ENCODE data around the gene C20orf204.
A peak's percentile ranks its signal among the peaks of the same experiment; 100 is the strongest.

The C20orf204 gene

GRCh38 chr20:64056889-64057627, 21.1 kb downstream of the C20orf204 start:
- no peak for DNase-seq

- DNase-seq, result no peak
Measured at GRCh38 chr20:64057628-64058498, 21.9 kb downstream of the C20orf204 start.

- no peak for DNase-seq
Measured at GRCh38 chr20:64058536-64058935, 22.6 kb downstream of the C20orf204 start.

GRCh38 chr20:64062276-64062595, 26.3 kb downstream of the C20orf204 start:
- DNase-seq, result no peak

- peak; percentile 89 for DNase-seq
Measured at GRCh38 chr20:64062596-64063388, 26.8 kb downstream of the C20orf204 start, which contains the start of gene TCEA2. Gene TCEA2 (plus strand): TSS chr20:64063198. CDS start chr20:64063313, 115 bp downstream.

- DNase-seq, result no peak
Measured at GRCh38 chr20:64063389-64064144, 27.6 kb downstream of the C20orf204 start.

GRCh38 chr20:64064145-64064698, 28.2 kb downstream of the C20orf204 start:
- no peak for DNase-seq

- no peak for DNase-seq
Measured at GRCh38 chr20:64065062-64065973, 29.3 kb downstream of the C20orf204 start.

GRCh38 chr20:64065974-64066343, 30.0 kb downstream of the C20orf204 start:
- DNase-seq, result no peak

- no peak for DNase-seq
Measured at GRCh38 chr20:64067005-64067632, 31.1 kb downstream of the C20orf204 start.

- no peak for DNase-seq
Measured at GRCh38 chr20:64067733-64068307, 31.8 kb downstream of the C20orf204 start.

- DNase-seq, result no peak
Measured at GRCh38 chr20:64068386-64069208, 32.6 kb downstream of the C20orf204 start.

GRCh38 chr20:64069209-64069613, 33.2 kb downstream of the C20orf204 start:
- DNase-seq, result no peak

- no peak for DNase-seq
Measured at GRCh38 chr20:64069614-64070243, 33.7 kb downstream of the C20orf204 start.

GRCh38 chr20:64070244-64070993, 34.4 kb downstream of the C20orf204 start:
- no peak for DNase-seq

GRCh38 chr20:64071341-64072332, 35.7 kb downstream of the C20orf204 start:
- DNase-seq, result no peak

Data from NCI-H446 treated with DMSO at 0.1 percent for 48 hours (cell line).